ENCODE data around the gene BAZ2B.

BAZ2B gene

GRCh38 chr2:159381574-159381973 lies 234.8 kb downstream of the BAZ2B start:
- DNase-seq (ENCODE audit: low read depth): no peak
- no peak for TF ChIP-seq CTCF (IDR thresholded peaks at IDR 0.05; ENCODE audit: control insufficient read depth, insufficient read depth, low read depth, low read length, missing control alignments)
- H3K4me3 ChIP-seq (ENCODE audit: control insufficient read depth, low read depth, low read length): no peak overlapping the region

GRCh38 chr2:159380685-159381239 lies 235.6 kb downstream of the BAZ2B start:
- no peak for DNase-seq (ENCODE audit: low read depth)
- no peak overlapping the region for H3K4me3 ChIP-seq (ENCODE audit: control insufficient read depth, low read depth, low read length)
- TF ChIP-seq CTCF (IDR thresholded peaks at IDR 0.05; ENCODE audit: control insufficient read depth, insufficient read depth, low read depth, low read length, missing control alignments): no peak

- no peak for TF ChIP-seq CTCF (IDR thresholded peaks at IDR 0.05; ENCODE audit: control insufficient read depth, insufficient read depth, low read depth, low read length, missing control alignments)
- no peak overlapping the region for H3K4me3 ChIP-seq (ENCODE audit: control insufficient read depth, low read depth, low read length)
- no peak for DNase-seq (ENCODE audit: low read depth)
Observed at GRCh38 chr2:159379181-159379580, 237.2 kb downstream of the BAZ2B start.

- H3K4me3 ChIP-seq (ENCODE audit: control insufficient read depth, low read depth, low read length): no peak overlapping the region
- no peak for TF ChIP-seq CTCF (IDR thresholded peaks at IDR 0.05; ENCODE audit: control insufficient read depth, insufficient read depth, low read depth, low read length, missing control alignments)
- DNase-seq (ENCODE audit: low read depth): no peak
Observed at GRCh38 chr2:159375241-159375640, 241.1 kb downstream of the BAZ2B start.

- H3K4me3 ChIP-seq (ENCODE audit: control insufficient read depth, low read depth, low read length): no peak overlapping the region
- DNase-seq (ENCODE audit: low read depth): no peak
- no peak for TF ChIP-seq CTCF (IDR thresholded peaks at IDR 0.05; ENCODE audit: control insufficient read depth, insufficient read depth, low read depth, low read length, missing control alignments)
Observed at GRCh38 chr2:159371506-159371905, 244.8 kb downstream of the BAZ2B start.

- no peak overlapping the region for H3K4me3 ChIP-seq (ENCODE audit: control insufficient read depth, low read depth, low read length)
- no peak for TF ChIP-seq CTCF (IDR thresholded peaks at IDR 0.05; ENCODE audit: control insufficient read depth, insufficient read depth, low read depth, low read length, missing control alignments)
- no peak for DNase-seq (ENCODE audit: low read depth)
Observed at GRCh38 chr2:159366538-159366937, 249.8 kb downstream of the BAZ2B start.

GRCh38 chr2:159362816-159363251 lies 253.5 kb downstream of the BAZ2B start:
- DNase-seq (ENCODE audit: low read depth): no peak
- no peak overlapping the region for H3K4me3 ChIP-seq (ENCODE audit: control insufficient read depth, low read depth, low read length)
- no peak for TF ChIP-seq CTCF (IDR thresholded peaks at IDR 0.05; ENCODE audit: control insufficient read depth, insufficient read depth, low read depth, low read length, missing control alignments)

All from AG09309 (cell line).